Thoracic aorta (tissue), 2 donors: ENCODE data around the gene STX1B. TPM values are rescaled to one million over a fixed set of nuclear protein-coding genes. Genes with fewer than 3 reads are reported as not detected.

Experiments used
- ATAC-seq: fragments of 150-250 bp; one replicate; pipeline ENCODE4 v1.8.0; 2017; ENCODE audit warnings: low read depth; ENCODE audit not compliant: insufficient number of reproducible peaks, low FRiP score
- DNase-seq: peaks from one replicate; pipeline ENCODE4 v3.0.0-alpha.2; 2020; ENCODE audit warnings: low spot score
- H3K27ac ChIP-seq, 2 donors: fragments of 200-600 bp; sonication (generic); 1 replicate in 1 of 2; 2 replicates in 1 of 2; pipeline ENCODE4 v1.5.1; 2016; ENCODE audit warnings: mild to moderate bottlenecking in 2 of 2, moderate library complexity in 2 of 2
- H3K27me3 ChIP-seq: fragments of 200-600 bp; sonication (generic); replicated peaks from 2 replicates; pipeline ENCODE4 v1.6.0; 2016; ENCODE audit warnings: mild to moderate bottlenecking; ENCODE audit not compliant: insufficient read depth
- H3K36me3 ChIP-seq: fragments of 200-600 bp; sonication (generic); one replicate; pipeline ENCODE4 v1.5.1; 2016
- H3K4me1 ChIP-seq, 2 donors: fragments of 200-600 bp; sonication (generic); 1 replicate in 1 of 2; 2 replicates in 1 of 2; pipeline versions ENCODE4 v1.5.1 to v1.6.0; 2016; ENCODE audit warnings: low read depth in 2 of 2, mild to moderate bottlenecking in 1 of 2; ENCODE audit not compliant: control insufficient read depth in 1 of 2
- H3K4me3 ChIP-seq: fragments of 200-600 bp; sonication (generic); 2 replicates; pipeline ENCODE4 v1.5.1; 2016; ENCODE audit warnings: mild to moderate bottlenecking
- H3K9me3 ChIP-seq: fragments of 200-600 bp; sonication (generic); 2 replicates; pipeline ENCODE4 v1.5.1; 2016
- total RNA-seq, 2 donors: library from RNA; depleted of rRNA; stranded (reverse); fragments of >200 nt; gene quantifications; one replicate each; pipeline versions ENCODE4 v1.1.0 to v1.2.3, GENCODE V29; 2016
- TF ChIP-seq, protein P1 (sequence below): fragments of 200-600 bp; sonication (generic); IDR thresholded peaks from one replicate; pipeline ENCODE4 v1.5.1; 2019; ENCODE audit warnings: antibody characterized with exemption

STX1B gene
- total RNA-seq, 2 donors from 2014 or later: 0.68 to 1.6 TPM

DNA sequence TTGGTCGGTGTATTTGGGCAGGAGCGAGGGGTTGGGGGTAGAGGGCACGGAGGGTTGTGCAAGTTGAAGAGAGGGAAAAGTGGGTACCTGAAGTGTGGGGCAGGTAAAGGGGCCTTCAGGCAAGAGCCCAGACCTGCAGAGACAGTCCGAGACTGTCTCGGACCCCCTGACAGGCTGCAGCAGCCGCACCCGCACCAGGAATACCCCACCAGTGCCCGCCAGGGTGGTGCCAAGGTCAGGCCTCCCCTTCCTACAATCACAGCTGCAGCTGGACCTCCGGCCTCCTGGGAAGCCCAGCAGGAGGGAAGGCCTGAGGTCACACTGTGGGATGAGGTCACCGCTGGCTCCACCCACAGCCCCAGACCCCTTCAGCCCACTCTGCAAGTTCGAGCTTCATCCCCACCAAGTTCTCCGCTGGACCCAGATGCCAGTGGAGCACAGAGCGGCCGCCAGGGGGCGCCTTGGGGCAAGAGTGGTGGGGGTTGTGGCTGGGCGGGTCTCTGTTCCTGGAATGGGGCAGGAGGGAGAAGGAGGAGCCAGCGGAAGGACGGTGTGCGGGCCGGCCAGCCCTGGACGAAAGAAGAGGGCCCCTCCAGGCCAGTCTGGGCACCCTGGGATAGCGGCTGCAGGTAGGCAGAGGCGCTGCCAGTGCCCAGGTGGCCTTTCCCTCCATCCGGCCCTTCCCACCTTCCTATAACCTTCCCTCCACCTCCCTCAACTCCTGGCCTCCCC, 25.6 kb downstream of the STX1B start, which contains the start of gene HSD3B7:
TSS of gene HSD3B7 (plus strand) at position 539 of the 732 bp plus-strand sequence. CDS start 452 bp downstream, outside the sequence.
- H3K36me3 ChIP-seq: peaks cover 24% of the 10 kb centered on the region
- no peaks in the 10 kb centered on the region for H3K27me3 ChIP-seq
- H3K4me3 ChIP-seq: peak within 1 kb of the TSS; percentile 60
- ATAC-seq (peak; percentile 51), DNase-seq (peak; percentile 78)
- TF ChIP-seq, protein P1, sequence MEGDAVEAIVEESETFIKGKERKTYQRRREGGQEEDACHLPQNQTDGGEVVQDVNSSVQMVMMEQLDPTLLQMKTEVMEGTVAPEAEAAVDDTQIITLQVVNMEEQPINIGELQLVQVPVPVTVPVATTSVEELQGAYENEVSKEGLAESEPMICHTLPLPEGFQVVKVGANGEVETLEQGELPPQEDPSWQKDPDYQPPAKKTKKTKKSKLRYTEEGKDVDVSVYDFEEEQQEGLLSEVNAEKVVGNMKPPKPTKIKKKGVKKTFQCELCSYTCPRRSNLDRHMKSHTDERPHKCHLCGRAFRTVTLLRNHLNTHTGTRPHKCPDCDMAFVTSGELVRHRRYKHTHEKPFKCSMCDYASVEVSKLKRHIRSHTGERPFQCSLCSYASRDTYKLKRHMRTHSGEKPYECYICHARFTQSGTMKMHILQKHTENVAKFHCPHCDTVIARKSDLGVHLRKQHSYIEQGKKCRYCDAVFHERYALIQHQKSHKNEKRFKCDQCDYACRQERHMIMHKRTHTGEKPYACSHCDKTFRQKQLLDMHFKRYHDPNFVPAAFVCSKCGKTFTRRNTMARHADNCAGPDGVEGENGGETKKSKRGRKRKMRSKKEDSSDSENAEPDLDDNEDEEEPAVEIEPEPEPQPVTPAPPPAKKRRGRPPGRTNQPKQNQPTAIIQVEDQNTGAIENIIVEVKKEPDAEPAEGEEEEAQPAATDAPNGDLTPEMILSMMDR: peak; percentile 98
- no peak within 1 kb of the TSS for H3K27ac ChIP-seq
- H3K4me1 ChIP-seq: peaks cover 0 to 10% of the 10 kb centered on the region in 2 donors
- no peaks in the 10 kb centered on the region for H3K9me3 ChIP-seq

DNA sequence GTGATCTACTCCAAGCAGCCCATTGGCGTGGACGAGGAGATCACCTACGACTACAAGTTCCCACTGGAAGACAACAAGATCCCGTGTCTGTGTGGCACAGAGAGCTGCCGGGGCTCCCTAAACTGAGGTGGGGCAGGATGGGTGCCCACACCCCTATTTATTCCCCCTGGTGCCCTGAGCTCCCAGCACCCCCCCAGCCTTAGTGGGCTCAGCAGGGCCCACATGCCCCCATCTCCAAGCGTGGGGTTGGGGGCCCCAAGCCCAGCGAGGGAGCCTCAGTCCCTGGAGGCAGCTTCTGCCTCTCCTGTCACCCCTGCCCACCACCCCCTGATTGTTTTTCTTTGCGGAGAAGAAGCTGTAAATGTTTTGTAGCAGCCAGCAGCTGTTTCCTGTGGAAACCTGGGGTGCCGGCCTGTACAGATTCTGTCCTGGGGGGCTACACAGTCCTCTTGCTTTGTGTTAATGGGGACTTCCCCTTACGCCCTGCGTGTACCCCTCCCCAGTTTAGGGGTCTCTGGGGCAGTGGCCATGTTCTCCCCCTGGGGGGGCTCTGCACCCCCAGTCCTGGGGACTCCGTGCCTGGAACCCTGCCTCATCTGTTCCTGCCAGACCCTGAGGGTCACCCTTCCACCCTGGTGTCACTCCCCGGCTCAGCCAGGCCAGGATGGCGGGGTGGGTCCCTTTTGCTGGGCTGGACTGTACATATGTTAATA, 26.4 kb downstream of the STX1B start:
- no peak for ATAC-seq
- TF ChIP-seq, protein P1: no peak
- peaks cover 30% of the 10 kb centered on the region for H3K36me3 ChIP-seq

DNA sequence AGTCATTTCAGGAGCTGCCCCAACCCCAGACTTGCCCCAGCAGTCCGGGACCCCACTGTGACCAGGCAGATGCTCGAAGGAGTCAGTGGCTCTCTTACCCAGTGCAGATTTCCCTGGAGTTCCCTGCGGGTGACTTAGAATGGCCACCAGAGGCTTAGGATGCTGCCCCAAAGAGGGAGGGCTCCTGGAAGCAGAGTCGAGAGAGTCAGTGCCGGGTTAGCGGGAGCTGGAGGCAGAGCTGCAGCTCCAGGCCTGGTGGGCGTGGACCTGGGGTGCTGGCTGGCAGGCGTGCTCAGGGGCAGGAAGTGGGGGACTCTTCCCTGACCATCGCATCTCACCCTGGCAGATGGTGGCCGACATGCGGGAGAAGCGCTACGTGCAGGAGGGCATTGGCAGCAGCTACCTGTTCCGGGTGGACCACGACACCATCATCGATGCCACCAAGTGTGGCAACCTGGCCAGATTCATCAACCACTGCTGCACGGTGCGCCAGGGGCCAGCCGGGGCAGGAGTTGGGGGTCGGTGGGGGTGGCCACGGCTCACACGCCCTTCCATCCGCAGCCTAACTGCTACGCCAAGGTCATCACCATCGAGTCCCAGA, 27.0 kb downstream of the STX1B start:
- no peaks in the 10 kb centered on the region for H3K9me3 ChIP-seq
- H3K27me3 ChIP-seq: no peaks in the 10 kb centered on the region
- H3K4me1 ChIP-seq: peaks cover 0 to 10% of the 10 kb centered on the region in 2 donors
- H3K27ac ChIP-seq: no peak overlapping the region
- TF ChIP-seq, protein P1: no peak
- DNase-seq (no peak), ATAC-seq (no peak)
- H3K4me3 ChIP-seq: no peak overlapping the region
- H3K36me3 ChIP-seq: peaks cover 30% of the 10 kb centered on the region

More for the DNA sequence above, 26.4 kb downstream of the STX1B start:
- Histone ChIP-seq H3K27ac (no peak overlapping the region), H3K4me1 (peaks cover 0 to 10% of the 10 kb centered on the region in 2 donors), H3K4me3 (no peak overlapping the region), H3K9me3 (no peaks in the 10 kb centered on the region), H3K27me3 (no peaks in the 10 kb centered on the region)
- no peak for DNase-seq

DNA sequence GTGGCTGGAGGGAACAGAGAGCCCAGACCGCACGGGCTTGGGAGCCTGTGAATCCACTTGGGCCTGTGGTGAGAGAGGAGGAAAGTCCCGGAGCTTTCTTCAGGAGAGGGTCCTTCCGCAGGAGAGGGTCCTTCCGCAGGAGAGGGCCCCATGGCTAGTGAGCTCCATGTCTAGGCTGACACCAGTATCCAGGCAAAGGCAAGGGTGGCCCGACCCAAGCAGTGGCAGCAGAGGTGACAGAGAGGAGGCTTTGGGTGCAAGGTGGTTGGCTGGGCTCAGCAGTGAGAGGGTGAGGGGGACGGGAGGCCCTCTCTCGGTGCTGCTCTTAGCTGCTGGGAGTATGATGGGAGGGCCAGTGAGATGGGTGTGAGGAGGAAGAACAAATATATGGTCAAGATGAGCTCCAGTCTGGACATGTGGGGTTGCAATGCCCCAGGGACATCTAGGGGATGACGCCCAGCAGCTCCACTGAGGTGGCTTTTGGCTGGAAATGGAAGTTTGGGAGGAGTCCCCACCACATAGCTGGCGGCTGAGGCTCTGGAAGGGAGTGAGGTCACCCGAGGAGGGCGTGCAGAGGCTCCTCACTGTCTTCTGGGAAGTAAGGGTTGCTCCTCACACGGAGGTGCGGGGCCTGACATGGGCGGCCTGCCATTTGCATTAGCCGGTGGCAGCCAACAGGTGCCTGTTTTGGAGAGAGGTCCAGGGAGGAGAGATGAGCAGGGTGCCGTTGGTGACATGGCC, 27.7 kb downstream of the STX1B start:
- Histone ChIP-seq H3K36me3 (peaks cover 31% of the 10 kb centered on the region), H3K27ac (no peak overlapping the region), H3K4me3 (no peak overlapping the region), H3K4me1 (peaks cover 0 to 10% of the 10 kb centered on the region in 2 donors), H3K9me3 (no peaks in the 10 kb centered on the region), H3K27me3 (no peaks in the 10 kb centered on the region)
- ATAC-seq (no peak), DNase-seq (no peak)
- TF ChIP-seq, protein P1: no peak
